PC-3 (cell line): ENCODE data around the gene ECEL1. TPM values are rescaled to one million over a fixed set of nuclear protein-coding genes. Genes with fewer than 3 reads are reported as not detected.

Experiments
- ATAC-seq: fragments of 200-7000 bp; cut with Tn5 transposase; 2 replicates; pipeline ENCODE4 v1.9.1; 2020; ENCODE audit warnings: mild to moderate bottlenecking, moderate library complexity
- BruUV-seq: library from RNA; stranded (reverse); fragments of 400-500 nt; replicated peaks from 2 replicates; lab custom pipeline; 2021; lab: Mats Ljungman, UMichigan
- CTCF ChIA-PET: fragments of 300-600 bp; sonication (Branson Sonifier 250); formaldehyde crosslinking; loops from one replicate; lab custom pipeline; 2022; ENCODE audit warnings: antibody characterized with exemption; lab: Charles Lee
- POLR2A ChIA-PET: fragments of 300-600 bp; sonication (Branson Sonifier 250); formaldehyde crosslinking; loops from one replicate; lab custom pipeline; 2022; ENCODE audit warnings: antibody characterized with exemption; ENCODE audit not compliant: unreplicated experiment; lab: Charles Lee
- DNase-seq: peaks from one replicate; pipeline ENCODE4 v3.0.0-alpha.2; 2015
- H2AFZ ChIP-seq: fragments of 300-600 bp; sonication (generic); 2 replicates; pipeline ENCODE4 v1.6.0; 2016; ENCODE audit warnings: antibody characterized with exemption, low read length
- H3F3A ChIP-seq: fragments of 300-600 bp; sonication (generic); one replicate; pipeline ENCODE4 v1.6.0; 2017; ENCODE audit warnings: antibody characterized with exemption, low read length, control low read depth, mild to moderate bottlenecking; ENCODE audit not compliant: unreplicated experiment
- H3K27ac ChIP-seq: fragments of 300-600 bp; sonication (generic); 2 replicates; pipeline ENCODE4 v1.5.1; 2016; ENCODE audit warnings: mild to moderate bottlenecking, low read length
- H3K27me3 ChIP-seq: fragments of 300-600 bp; sonication (generic); 2 replicates; pipeline ENCODE4 v1.6.1; 2016; ENCODE audit warnings: low read length, mixed read lengths
- H3K36me3 ChIP-seq: fragments of 300-600 bp; sonication (generic); 2 replicates; pipeline ENCODE4 v1.6.1; 2016; ENCODE audit warnings: low read depth, mixed run types, low read length, mixed read lengths
- H3K4me1 ChIP-seq: fragments of 300-600 bp; sonication (generic); 2 replicates; pipeline ENCODE4 v1.5.1; 2016; ENCODE audit warnings: low read length; ENCODE audit not compliant: insufficient read depth
- H3K4me2 ChIP-seq: fragments of 300-600 bp; sonication (generic); 2 replicates; pipeline ENCODE4 v1.6.0; 2016; ENCODE audit warnings: low read length
- H3K4me3 ChIP-seq: fragments of 300-600 bp; sonication (generic); 2 replicates; pipeline ENCODE4 v1.5.1; 2016; ENCODE audit warnings: mild to moderate bottlenecking, low read length, mixed read lengths
- H3K79me2 ChIP-seq: fragments of 300-600 bp; sonication (generic); 2 replicates; pipeline ENCODE4 v1.6.1; 2017; ENCODE audit warnings: low read length, mixed read lengths
- H3K9ac ChIP-seq: fragments of 300-600 bp; sonication (generic); 2 replicates; pipeline ENCODE4 v1.6.0; 2016; ENCODE audit warnings: mild to moderate bottlenecking, low read length
- H3K9me2 ChIP-seq: fragments of 300-600 bp; sonication (generic); replicated peaks from 2 replicates; pipeline ENCODE4 v1.6.1; 2016; ENCODE audit warnings: mixed run types, low read length, mixed read lengths
- H3K9me3 ChIP-seq: fragments of 300-600 bp; sonication (generic); 2 replicates; pipeline ENCODE4 v1.6.1; 2016; ENCODE audit warnings: low read length, mixed read lengths
- H4K20me1 ChIP-seq: fragments of 300-600 bp; sonication (generic); 2 replicates; pipeline ENCODE4 v1.6.1; 2016; ENCODE audit warnings: low read length, mixed read lengths
- CTCF ChIP-seq: fragments of 300-600 bp; sonication (generic); conservative IDR thresholded peaks from 2 replicates; pipeline ENCODE4 v1.5.1; 2017; ENCODE audit warnings: antibody characterized with exemption, low read depth, mild to moderate bottlenecking, low read length
- EZH2 ChIP-seq: fragments of 300-600 bp; sonication (generic); IDR thresholded peaks from one replicate; pipeline ENCODE4 v1.6.1; 2017; ENCODE audit warnings: antibody characterized with exemption, mild to moderate bottlenecking, low read length; ENCODE audit not compliant: unreplicated experiment
- EZH2phosphoT487 ChIP-seq: fragments of 300-600 bp; sonication (generic); IDR thresholded peaks from 2 replicates; pipeline ENCODE4 v1.6.1; 2018; ENCODE audit warnings: mild to moderate bottlenecking, antibody characterized with exemption, low read length, borderline replicate concordance
- intact Hi-C: fragments of 100-400 bp; cut with micrococcal nuclease; formaldehyde crosslinking; loops from 2 replicates; pipeline ENCODE4 v1.9.0; 2023
- total RNA-seq: library from RNA; depleted of rRNA; stranded (reverse); fragments of >200 nt; gene quantifications from 2 replicates; pipeline ENCODE4 v1.2.3, GENCODE V29; 2014

ECEL1 gene
- total RNA-seq, 1 experiment from 2014 or later = not detected

GRCh38 chr2:232492236-232492848 is 4.7 kb upstream of the ECEL1 start:
- intact Hi-C loops = no loop called here
- TF ChIP-seq CTCF (no peak), EZH2 (no peak), EZH2phosphoT487 (no peak)
- Histone ChIP-seq H3K27ac (no peak overlapping the region), H4K20me1 (no peaks in the 10 kb centered on the region), H2AFZ (no peak overlapping the region), H3K9me3 (no peaks in the 10 kb centered on the region), H3K36me3 (no peaks in the 10 kb centered on the region), H3K9me2 (no peaks in the 10 kb centered on the region), H3K79me2 (no peaks in the 10 kb centered on the region), H3K4me1 (no peaks in the 10 kb centered on the region), H3F3A (no peaks in the 10 kb centered on the region), H3K9ac (no peak overlapping the region), H3K27me3 (no peaks in the 10 kb centered on the region), H3K4me3 (no peak overlapping the region), H3K4me2 (no peak overlapping the region)
- BruUV-seq = no TSS peak
- DNase-seq (no peak), ATAC-seq (no peak)
- CTCF ChIA-PET = no interaction called here
- POLR2A ChIA-PET = no interaction called here

- no peak overlapping the region for H3K9ac ChIP-seq
- intact Hi-C loops = no loop called here
- no peaks in the 10 kb centered on the region for H3K27me3 ChIP-seq
- H3K9me2 ChIP-seq = no peaks in the 10 kb centered on the region
- ChIA-PET CTCF (no interaction called here), POLR2A (no interaction called here)
- no peak overlapping the region for H3K4me3 ChIP-seq
- no peaks in the 10 kb centered on the region for H3K79me2 ChIP-seq
- no peak overlapping the region for H2AFZ ChIP-seq
- DNase-seq = no peak
- no peak for TF ChIP-seq CTCF
- no peak for TF ChIP-seq EZH2
- TF ChIP-seq EZH2phosphoT487 = no peak
- no peak for ATAC-seq
- H3K4me1 ChIP-seq = no peaks in the 10 kb centered on the region
- no peaks in the 10 kb centered on the region for H3F3A ChIP-seq
- H3K36me3 ChIP-seq = no peaks in the 10 kb centered on the region
- H3K4me2 ChIP-seq = no peak overlapping the region
- H3K9me3 ChIP-seq = no peaks in the 10 kb centered on the region
- BruUV-seq = no TSS peak
- no peak overlapping the region for H3K27ac ChIP-seq
- no peaks in the 10 kb centered on the region for H4K20me1 ChIP-seq
These were observed 3.6 kb upstream of the ECEL1 start for GRCh38 chr2:232491139-232491780.
